Astrocyte (in vitro differentiated cells and primary cell): Measurements from ENCODE around the gene RUNX1.

Source experiments
- EZH2 ChIP-seq: IDR thresholded peaks from 2 replicates; pipeline ENCODE4 v1.6.1; 2012; ENCODE audit warnings: mild to moderate bottlenecking, low read length, inconsistent platforms; ENCODE audit not compliant: insufficient read depth
- TF ChIP-seq, protein P1 (sequence below): IDR thresholded peaks from 2 replicates; pipeline ENCODE4 v1.5.1; 2011; ENCODE audit warnings: low read depth, mild to moderate bottlenecking, inconsistent platforms, low read length, moderate library complexity; ENCODE audit not compliant: insufficient read depth

DNA sequence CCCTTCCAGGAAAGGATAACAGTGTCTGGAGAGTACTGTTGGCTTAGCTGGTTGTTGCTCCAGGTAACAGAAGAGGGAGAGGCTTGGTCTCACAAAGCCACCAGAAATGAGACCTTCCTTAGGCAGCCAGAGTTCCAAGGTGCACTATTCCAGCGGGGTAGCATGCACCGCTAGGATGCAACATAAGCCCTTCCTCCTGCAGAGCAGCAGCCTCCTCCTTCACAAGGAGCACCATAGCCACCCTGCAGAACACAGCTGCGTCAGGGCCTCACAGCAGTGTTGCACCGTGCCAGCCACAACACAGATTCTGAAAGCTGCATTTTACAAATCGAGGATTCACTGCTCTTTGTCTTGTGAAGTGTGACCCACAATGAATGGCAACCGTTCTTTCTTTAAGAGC lies 238.3 kb downstream of the RUNX1 start:
- TF ChIP-seq, protein P1, sequence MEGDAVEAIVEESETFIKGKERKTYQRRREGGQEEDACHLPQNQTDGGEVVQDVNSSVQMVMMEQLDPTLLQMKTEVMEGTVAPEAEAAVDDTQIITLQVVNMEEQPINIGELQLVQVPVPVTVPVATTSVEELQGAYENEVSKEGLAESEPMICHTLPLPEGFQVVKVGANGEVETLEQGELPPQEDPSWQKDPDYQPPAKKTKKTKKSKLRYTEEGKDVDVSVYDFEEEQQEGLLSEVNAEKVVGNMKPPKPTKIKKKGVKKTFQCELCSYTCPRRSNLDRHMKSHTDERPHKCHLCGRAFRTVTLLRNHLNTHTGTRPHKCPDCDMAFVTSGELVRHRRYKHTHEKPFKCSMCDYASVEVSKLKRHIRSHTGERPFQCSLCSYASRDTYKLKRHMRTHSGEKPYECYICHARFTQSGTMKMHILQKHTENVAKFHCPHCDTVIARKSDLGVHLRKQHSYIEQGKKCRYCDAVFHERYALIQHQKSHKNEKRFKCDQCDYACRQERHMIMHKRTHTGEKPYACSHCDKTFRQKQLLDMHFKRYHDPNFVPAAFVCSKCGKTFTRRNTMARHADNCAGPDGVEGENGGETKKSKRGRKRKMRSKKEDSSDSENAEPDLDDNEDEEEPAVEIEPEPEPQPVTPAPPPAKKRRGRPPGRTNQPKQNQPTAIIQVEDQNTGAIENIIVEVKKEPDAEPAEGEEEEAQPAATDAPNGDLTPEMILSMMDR, result no peak
- TF ChIP-seq EZH2, result no peak
